K562 (cell line): Measurements from ENCODE around the gene KRTAP22-1. TPM values are rescaled to one million over a fixed set of nuclear protein-coding genes. Genes with fewer than 3 reads are reported as not detected.

Experiments used
- ESRRA ChIP-seq: fragments of 450-650 bp; IDR thresholded peaks from 2 replicates; pipeline ENCODE4 v1.6.1; 2014; ENCODE audit warnings: low read depth, mild to moderate bottlenecking, moderate library complexity, borderline replicate concordance
- ETS1 ChIP-seq: conservative IDR thresholded peaks from 2 replicates; pipeline ENCODE4 v1.6.1; 2011; ENCODE audit warnings: low read depth, mild to moderate bottlenecking, low read length; ENCODE audit not compliant: control insufficient read depth
- MECOM ChIP-seq: fragments of 250-450 bp; sonication (Bioruptor Pico); IDR thresholded peaks from 2 replicates; pipeline ENCODE4 v1.8.0; 2022; ENCODE audit warnings: inconsistent platforms
- REST ChIP-seq, 2 experiments: fragments of 450-650 bp; formaldehyde crosslinking in 1 of 2; IDR thresholded peaks; 2 replicates each; pipeline versions ENCODE4 v1.4.0 to v1.6.1; 2014 to 2020; ENCODE audit warnings: mild to moderate bottlenecking in 2 of 2, borderline replicate concordance in 1 of 2, low read depth in 1 of 2
- TCF7L2 ChIP-seq: fragments of 150-350 bp; IDR thresholded peaks from 2 replicates; pipeline ENCODE4 v1.6.1; 2016; ENCODE audit warnings: low read depth, mild to moderate bottlenecking, low read length, moderate library complexity
- ZNF76 ChIP-seq: fragments of 250-450 bp; sonication (Bioruptor Pico); IDR thresholded peaks from 2 replicates; pipeline ENCODE4 v1.4.0; 2020; ENCODE audit warnings: mild to moderate bottlenecking, moderate library complexity, borderline replicate concordance
- polyA plus RNA-seq, 8 experiments: library from polyadenylated mRNA; depleted of rRNA in 4 of 8; stranded (reverse) in 5 of 8; unstranded in 3 of 8; fragments of >200 nt; fragmentation: Nextera tagmentation in 2 of 8; fragmentation: Illumina TruSeq in 1 of 8; extraction: Ambion mirVana in 2 of 8; extraction: Trizol in 1 of 8; gene quantifications; 2 replicates each; pipeline versions ENCODE4 v1.2.1 to v1.2.3, GENCODE V29; 2011 to 2014; ENCODE audit warnings: inconsistent platforms in 1 of 8, missing spikeins in 1 of 8
- total RNA-seq, 7 experiments: library from RNA; depleted of rRNA in 6 of 7; stranded (reverse); fragments of >200 nt in 6 of 7; fragmentation: Illumina TruSeq in 2 of 7; extraction: Trizol in 2 of 7; gene quantifications; 2 replicates each; pipeline versions ENCODE4 v1.2.1 to v1.2.3, GENCODE V29; 2011 to 2021; ENCODE audit warnings: low replicate concordance in 1 of 7

KRTAP22-1 gene
- total and polyA plus RNA-seq, 9 of the 15 experiments (the other 6 are each of a cell fraction or from before 2014, with no cell fraction given) = not detected

GRCh38 chr21:30613836-30614235 lies 12.9 kb downstream of the KRTAP22-1 start, which contains the start of gene KRTAP6-1 (continued):
- TF ChIP-seq REST (IDR thresholded peaks at IDR 0.05; ENCODE audit: borderline replicate concordance) (no peak), REST (CRISPR knock-in tag; IDR thresholded peaks at IDR 0.05; ENCODE audit: low read depth) (no peak), MECOM (CRISPR knock-in tag) (no peak), ETS1 (no peak), ZNF76 (no peak), TCF7L2 (no peak), ESRRA (no peak)
